NB4 (cell line): ENCODE measurements around the gene CHST8.
"Not testable (repeated sequence)": the region's sequence is repeated elsewhere in the genome, so short reads cannot be mapped to it uniquely, and the experiment has no call there.

ENCODE experiments used
- DNase-seq: peaks from one replicate; pipeline ENCODE4 v3.0.0; 2010; ENCODE audit warnings: low read depth
- H3K4me3 ChIP-seq: one replicate; pipeline ENCODE4 v1.5.1; 2011; ENCODE audit warnings: mild to moderate bottlenecking, low read depth, low read length, moderate library complexity
- CTCF ChIP-seq: IDR thresholded peaks from one replicate; pipeline ENCODE4 v1.5.1; 2012; ENCODE audit warnings: low read depth, low read length
- MAX ChIP-seq: IDR thresholded peaks from 2 replicates; pipeline ENCODE4 v1.6.1; 2011; ENCODE audit warnings: low read depth, low read length
- MYC ChIP-seq: IDR thresholded peaks from 2 replicates; pipeline ENCODE4 v1.6.1; 2011; ENCODE audit warnings: low read depth, low read length
- POLR2A ChIP-seq: IDR thresholded peaks from 2 replicates; pipeline ENCODE4 v1.6.1; 2011; ENCODE audit warnings: mild to moderate bottlenecking; ENCODE audit not compliant: insufficient read length; ENCODE audit errors: extremely low read depth

Gene CHST8

DNA sequence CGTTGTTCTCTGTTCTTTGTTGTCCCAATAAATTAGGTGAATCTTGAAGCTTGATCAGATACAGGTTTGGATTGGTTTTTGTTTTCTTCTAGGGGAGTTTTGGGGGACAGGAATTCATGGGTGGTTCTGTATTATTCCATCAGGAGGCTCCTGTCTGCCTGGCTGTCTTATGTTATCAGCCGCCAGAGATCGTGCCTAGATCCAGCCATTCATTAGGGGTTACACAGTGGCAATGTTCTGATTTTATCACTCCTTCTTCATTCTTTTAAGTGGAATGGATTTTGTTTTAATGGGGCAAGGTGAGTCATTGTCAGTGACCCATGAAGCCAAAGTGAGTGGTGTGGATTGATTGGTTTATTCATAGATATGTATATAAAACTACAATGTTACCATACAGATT, 71.9 kb downstream of the CHST8 start:
- H3K4me3 ChIP-seq: no peak overlapping the region
- no peak for DNase-seq
- TF ChIP-seq MAX (no peak), MYC (no peak), POLR2A (no peak), CTCF (no peak)

GRCh38 chr19:33695547-33695946, 73.8 kb downstream of the CHST8 start:
- H3K4me3 ChIP-seq: not testable (repeated sequence)

DNA sequence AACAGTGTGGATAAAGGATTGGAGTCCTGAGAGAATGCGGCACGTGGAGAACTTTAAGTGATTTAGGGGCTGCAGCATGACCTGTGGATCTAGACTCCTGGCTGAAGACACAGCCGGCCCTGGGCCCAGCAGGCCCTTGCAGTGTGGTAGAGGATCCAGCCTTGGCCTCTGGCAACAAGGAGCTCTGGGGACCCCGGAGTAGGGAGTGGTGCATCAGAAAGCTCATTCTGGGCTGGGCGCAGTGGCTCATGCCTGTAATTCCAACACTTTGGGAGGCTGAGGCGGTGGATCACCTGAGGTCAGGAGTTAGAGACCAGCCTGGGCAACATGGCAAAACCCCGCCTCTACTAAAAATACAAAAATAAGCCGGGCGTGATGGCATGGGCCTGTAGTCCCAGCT, 76.0 kb downstream of the CHST8 start:
- no peak for TF ChIP-seq POLR2A
- TF ChIP-seq MYC: no peak
- TF ChIP-seq MAX: no peak
- no peak for TF ChIP-seq CTCF
- DNase-seq: no peak
- H3K4me3 ChIP-seq: no peak overlapping the region

More at GRCh38 chr19:33695547-33695946, 73.8 kb downstream of the CHST8 start:
- DNase-seq: not testable (repeated sequence)

GRCh38 chr19:33698576-33699435, 77.1 kb downstream of the CHST8 start:
- no peak for DNase-seq
- no peak overlapping the region for H3K4me3 ChIP-seq
- TF ChIP-seq MAX (no peak), MYC (no peak), POLR2A (no peak), CTCF (no peak)

DNA sequence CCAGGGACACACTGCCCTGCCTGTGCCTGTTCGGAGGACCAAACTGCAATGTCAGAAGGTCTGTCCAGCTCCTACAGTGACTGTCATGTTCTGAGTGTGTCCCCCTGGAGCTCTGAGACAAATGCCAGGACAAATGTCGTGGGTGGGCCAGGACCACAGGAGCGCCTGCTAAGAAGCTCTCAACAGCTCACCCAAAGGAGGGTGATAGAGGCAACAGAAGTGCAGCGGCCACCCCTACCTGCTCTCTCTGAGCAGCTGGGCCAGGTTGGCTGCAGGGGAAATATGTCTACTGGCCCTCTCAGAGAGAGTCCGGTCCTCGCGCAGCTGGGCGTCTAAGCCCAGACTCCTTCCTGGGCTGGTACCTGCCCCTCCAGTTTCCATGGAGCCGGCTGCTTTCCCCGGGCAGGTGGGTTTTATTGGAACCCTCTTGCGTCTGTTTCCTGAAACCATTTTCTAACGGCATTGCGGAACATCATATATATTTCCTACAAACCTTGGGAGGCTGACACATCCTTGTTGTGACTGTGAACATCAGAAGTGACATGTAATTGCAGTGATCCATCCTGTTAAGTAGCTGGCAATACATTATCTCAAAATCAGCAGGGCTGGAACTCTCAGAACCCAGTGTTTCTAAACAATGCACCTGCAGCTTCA, 78.1 kb downstream of the CHST8 start:
- TF ChIP-seq CTCF (no peak), MYC (no peak), MAX (no peak), POLR2A (no peak)
- DNase-seq: no peak
- H3K4me3 ChIP-seq: no peak overlapping the region

DNA sequence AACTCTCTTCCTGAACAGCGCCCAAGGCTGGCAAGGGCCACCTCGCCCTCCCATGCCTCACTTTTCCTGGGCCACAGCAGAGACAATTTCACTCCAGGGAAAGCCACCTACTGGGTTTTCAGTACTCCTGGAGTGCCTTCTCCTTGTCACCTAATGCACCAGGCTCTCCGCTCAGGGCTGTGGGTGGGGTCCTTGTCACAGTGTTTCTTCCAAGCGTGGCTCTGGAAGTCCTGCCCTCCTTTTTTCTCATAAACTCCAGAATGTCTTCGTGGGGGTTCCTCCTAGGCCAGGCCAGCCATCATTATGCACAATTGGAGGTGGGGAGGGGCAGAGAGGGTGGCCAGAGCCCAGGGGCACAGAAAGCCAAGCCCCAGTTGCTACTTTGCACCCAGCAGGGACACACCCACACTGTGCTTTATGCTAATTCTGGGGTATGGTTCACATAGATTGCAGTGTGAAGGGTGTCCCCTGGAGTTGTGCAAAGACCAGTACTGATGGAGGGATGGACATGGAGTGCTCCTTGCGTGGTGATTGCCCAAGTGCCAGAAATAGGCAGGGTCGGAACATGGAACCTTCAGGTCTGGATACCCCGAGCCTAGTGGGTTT, 78.8 kb downstream of the CHST8 start:
- TF ChIP-seq MAX: no peak
- no peak for TF ChIP-seq POLR2A
- no peak for TF ChIP-seq MYC
- no peak for TF ChIP-seq CTCF
- DNase-seq: no peak

More for the DNA sequence above, 78.8 kb downstream of the CHST8 start:
- no peak overlapping the region for H3K4me3 ChIP-seq
